A673 (cell line): ENCODE results near the gene HSPD1. TPM values are rescaled to one million over a fixed set of nuclear protein-coding genes. Genes with fewer than 3 reads are reported as not detected.
A peak's percentile ranks its signal among the peaks of the same experiment; 100 is the strongest.

Experiments used
- BruUV-seq: library from RNA; stranded (reverse); fragments of 400-500 nt; replicated peaks from 2 replicates; lab custom pipeline; 2021; lab: Mats Ljungman, UMichigan
- CTCF ChIA-PET: fragments of 300-600 bp; sonication (Branson Sonifier 250); formaldehyde crosslinking; loops from one replicate; lab custom pipeline; 2022; ENCODE audit warnings: antibody characterized with exemption; lab: Charles Lee
- POLR2A ChIA-PET: fragments of 300-600 bp; sonication (Branson Sonifier 250); formaldehyde crosslinking; loops from one replicate; lab custom pipeline; 2022; ENCODE audit warnings: antibody characterized with exemption; ENCODE audit not compliant: low non-redundant PET; lab: Charles Lee
- DNase-seq: peaks from one replicate; pipeline ENCODE4 v3.0.0-alpha.2; 2015; ENCODE audit warnings: low spot score
- H3K27ac ChIP-seq: fragments of 200-600 bp; sonication (generic); 2 replicates; pipeline ENCODE4 v1.5.1; 2016; ENCODE audit warnings: mixed run types, low read depth, mild to moderate bottlenecking, mixed read lengths, antibody characterized with exemption, low read length; ENCODE audit not compliant: poor library complexity, severe bottlenecking
- H3K27me3 ChIP-seq: fragments of 200-600 bp; sonication (generic); replicated peaks from 2 replicates; pipeline ENCODE4 v1.6.1; 2017; ENCODE audit warnings: mixed run types, low read depth, mild to moderate bottlenecking, mixed read lengths, antibody characterized with exemption, low read length; ENCODE audit not compliant: insufficient read depth, poor library complexity
- H3K36me3 ChIP-seq: fragments of 200-600 bp; sonication (generic); 2 replicates; pipeline ENCODE4 v1.6.1; 2016; ENCODE audit warnings: mixed run types, mild to moderate bottlenecking, mixed read lengths, antibody characterized with exemption, low read length; ENCODE audit not compliant: insufficient read depth, poor library complexity, severe bottlenecking
- H3K4me1 ChIP-seq: fragments of 200-600 bp; sonication (generic); 2 replicates; pipeline ENCODE4 v1.6.1; 2017; ENCODE audit warnings: mixed run types, mild to moderate bottlenecking, mixed read lengths, antibody characterized with exemption, low read length; ENCODE audit not compliant: insufficient read depth, poor library complexity, severe bottlenecking
- H3K4me3 ChIP-seq: fragments of 200-600 bp; sonication (generic); 2 replicates; pipeline ENCODE4 v1.5.1; 2016; ENCODE audit warnings: low read depth, mixed run types, mild to moderate bottlenecking, mixed read lengths, low read length; ENCODE audit not compliant: poor library complexity, severe bottlenecking
- H3K9me3 ChIP-seq: fragments of 200-600 bp; sonication (generic); 2 replicates; pipeline ENCODE4 v1.6.1; 2016; ENCODE audit warnings: mixed run types, low read depth, mild to moderate bottlenecking, mixed read lengths, antibody characterized with exemption, low read length; ENCODE audit not compliant: poor library complexity, severe bottlenecking
- EZH2 ChIP-seq: fragments of 200-600 bp; sonication (generic); IDR thresholded peaks from 2 replicates; pipeline ENCODE4 v1.6.1; 2017; ENCODE audit warnings: borderline replicate concordance, low read depth, mild to moderate bottlenecking, mixed read lengths, antibody characterized with exemption, low read length; ENCODE audit not compliant: poor library complexity, severe bottlenecking
- intact Hi-C: fragments of 100-400 bp; cut with micrococcal nuclease; formaldehyde crosslinking; loops from one replicate; pipeline ENCODE4 v1.10.0; 2022; ENCODE audit not compliant: unreplicated experiment
- total RNA-seq: library from RNA; stranded (reverse); gene quantifications from 2 replicates; pipeline ENCODE4 v1.2.3, GENCODE V29; 2021
- TF ChIP-seq, protein P1 (sequence below): fragments of 300-800, 200-600 bp; sonication (generic); conservative IDR thresholded peaks from 2 replicates; pipeline ENCODE4 v1.5.1; 2017; ENCODE audit warnings: low read depth, mild to moderate bottlenecking, antibody characterized with exemption, low read length, moderate library complexity, mixed read lengths

The HSPD1 gene
- total RNA-seq, 1 experiment from 2014 or later: 812 TPM

GRCh38 chr2:197502201-197502600 lies 2.6 kb upstream of the HSPD1 start:
- no peaks in the 10 kb centered on the region for H3K9me3 ChIP-seq
- H3K27me3 ChIP-seq: no peaks in the 10 kb centered on the region
- POLR2A ChIA-PET: no interaction called here
- CTCF ChIA-PET: no interaction called here
- H3K27ac ChIP-seq: peak overlapping the region; percentile 97
- no TSS peak for BruUV-seq
- H3K36me3 ChIP-seq: peaks cover 55% of the 10 kb centered on the region
- TF ChIP-seq EZH2: no peak
- TF ChIP-seq, protein P1, sequence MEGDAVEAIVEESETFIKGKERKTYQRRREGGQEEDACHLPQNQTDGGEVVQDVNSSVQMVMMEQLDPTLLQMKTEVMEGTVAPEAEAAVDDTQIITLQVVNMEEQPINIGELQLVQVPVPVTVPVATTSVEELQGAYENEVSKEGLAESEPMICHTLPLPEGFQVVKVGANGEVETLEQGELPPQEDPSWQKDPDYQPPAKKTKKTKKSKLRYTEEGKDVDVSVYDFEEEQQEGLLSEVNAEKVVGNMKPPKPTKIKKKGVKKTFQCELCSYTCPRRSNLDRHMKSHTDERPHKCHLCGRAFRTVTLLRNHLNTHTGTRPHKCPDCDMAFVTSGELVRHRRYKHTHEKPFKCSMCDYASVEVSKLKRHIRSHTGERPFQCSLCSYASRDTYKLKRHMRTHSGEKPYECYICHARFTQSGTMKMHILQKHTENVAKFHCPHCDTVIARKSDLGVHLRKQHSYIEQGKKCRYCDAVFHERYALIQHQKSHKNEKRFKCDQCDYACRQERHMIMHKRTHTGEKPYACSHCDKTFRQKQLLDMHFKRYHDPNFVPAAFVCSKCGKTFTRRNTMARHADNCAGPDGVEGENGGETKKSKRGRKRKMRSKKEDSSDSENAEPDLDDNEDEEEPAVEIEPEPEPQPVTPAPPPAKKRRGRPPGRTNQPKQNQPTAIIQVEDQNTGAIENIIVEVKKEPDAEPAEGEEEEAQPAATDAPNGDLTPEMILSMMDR: no peak
- DNase-seq: no peak
- intact Hi-C loops: loop anchor here (5.0 kb wide), 1 partner anchor 205 kb away; the partner anchor contains the start of gene MARS2
- peak overlapping the region; percentile 89 for H3K4me3 ChIP-seq
- peaks cover 26% of the 10 kb centered on the region for H3K4me1 ChIP-seq

DNA sequence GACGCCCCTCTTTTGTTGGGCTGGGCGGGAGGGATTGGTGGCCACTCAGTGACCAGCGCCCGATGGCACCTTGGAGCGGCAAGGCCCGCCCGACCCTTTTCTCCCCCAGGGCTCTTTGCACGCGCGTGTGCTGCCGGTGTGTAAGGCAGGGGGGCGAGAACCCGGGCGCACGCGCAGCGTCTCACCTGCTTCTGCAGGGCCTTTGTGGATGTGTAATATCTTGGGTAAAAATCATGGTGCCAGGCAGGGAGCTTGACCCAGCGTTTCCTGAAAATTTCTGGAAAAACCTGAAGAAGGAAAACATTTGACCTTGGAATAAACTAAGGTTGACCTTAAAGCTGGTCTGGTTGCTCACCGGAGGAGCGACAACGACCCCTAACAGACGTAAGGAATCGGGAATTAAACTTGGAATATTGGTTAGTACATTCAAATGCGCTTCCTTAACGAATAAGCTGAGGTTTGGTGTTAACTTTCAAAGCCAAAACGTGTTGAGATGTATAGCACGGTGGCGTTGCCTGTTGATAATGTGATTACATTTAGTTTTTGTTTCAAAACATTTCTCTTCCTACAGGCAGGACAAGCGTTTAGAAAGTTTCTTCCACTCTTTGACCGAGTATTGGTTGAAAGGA lies 977 bp upstream of the HSPD1 start:
- TF ChIP-seq, protein P1: no peak
- TF ChIP-seq EZH2: no peak
- peaks cover 41% of the 10 kb centered on the region for H3K4me1 ChIP-seq
- ChIA-PET CTCF (interaction anchor here (1.3 kb wide), 1 partner anchor 48 kb away, joined by 3 read pairs; the partner anchor contains the start of gene COQ10B), POLR2A (no interaction called here)
- H3K9me3 ChIP-seq: no peaks in the 10 kb centered on the region
- BruUV-seq: TSS peak; percentile 63
- peak; percentile 10 for DNase-seq
- intact Hi-C loops: loop anchor here (2.0 to 5.0 kb wide), 2 partner anchors 48 to 207 kb away; partner anchors contain the start of genes COQ10B and MARS2
- no peaks in the 10 kb centered on the region for H3K27me3 ChIP-seq
- H3K27ac ChIP-seq: peak overlapping the region; percentile 97
- H3K4me3 ChIP-seq: peak overlapping the region; percentile 89
- H3K36me3 ChIP-seq: peaks cover 71% of the 10 kb centered on the region

DNA sequence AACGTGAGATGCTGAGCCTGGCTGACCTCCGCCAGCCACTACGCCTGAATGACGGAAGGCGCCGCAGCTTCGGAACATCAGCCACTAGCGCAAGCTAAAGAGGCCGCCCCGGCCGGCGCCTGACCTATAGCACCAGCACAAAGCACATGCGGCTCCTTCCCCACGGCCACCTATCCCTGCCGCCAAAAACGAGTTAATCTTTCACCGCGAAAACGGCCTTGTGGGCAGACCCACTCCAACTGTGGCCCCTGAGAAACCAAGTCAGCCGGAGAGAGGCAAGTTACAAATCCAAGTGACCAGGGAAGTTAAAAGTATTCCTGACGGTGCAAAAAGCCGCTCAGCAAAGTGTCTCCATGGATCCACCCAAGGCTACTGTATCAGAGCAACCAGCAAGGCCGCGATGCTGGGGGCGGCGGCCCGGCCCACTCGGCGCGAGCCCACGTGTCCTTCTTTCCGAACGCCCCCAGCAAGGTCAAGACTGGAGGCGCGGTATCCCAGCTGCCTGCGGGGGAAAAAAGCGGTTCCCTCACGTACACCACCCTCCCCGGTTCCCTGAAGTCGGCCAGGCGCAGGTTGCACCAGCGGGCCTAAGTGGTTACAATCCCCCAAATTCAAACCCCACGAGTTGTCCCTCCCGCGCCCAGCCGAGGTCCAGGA lies 575 bp downstream of the HSPD1 start:
- TF ChIP-seq, protein P1: no peak
- no peak for TF ChIP-seq EZH2
- POLR2A ChIA-PET: no interaction called here
- Histone ChIP-seq H3K9me3 (no peaks in the 10 kb centered on the region), H3K36me3 (peaks cover 77% of the 10 kb centered on the region), H3K4me1 (peaks cover 43% of the 10 kb centered on the region), H3K4me3 (peak overlapping the region; percentile 89), H3K27me3 (no peaks in the 10 kb centered on the region), H3K27ac (peak overlapping the region; percentile 97)
- no TSS peak for BruUV-seq
- peak; percentile 54 for DNase-seq
- intact Hi-C loops: loop anchor here (5.0 kb wide), 1 partner anchor 92 kb away; no protein-coding TSS in a partner anchor
- CTCF ChIA-PET: interaction anchor here (1.3 kb wide), 1 partner anchor 46 kb away, joined by 3 read pairs; the partner anchor contains the start of gene COQ10B
